ENCODE measurements around the gene ZNF786. TPM values are rescaled to one million over a fixed set of nuclear protein-coding genes. Genes with fewer than 3 reads are reported as not detected.
A peak's percentile ranks its signal among the peaks of the same experiment; 100 is the strongest.

Gene ZNF786
- total and polyA plus RNA-seq, 9 of the 15 experiments (the other 6 are each of a cell fraction or from before 2014, with no cell fraction given), result 0.31 to 5.4 (median 3.0) TPM

DNA sequence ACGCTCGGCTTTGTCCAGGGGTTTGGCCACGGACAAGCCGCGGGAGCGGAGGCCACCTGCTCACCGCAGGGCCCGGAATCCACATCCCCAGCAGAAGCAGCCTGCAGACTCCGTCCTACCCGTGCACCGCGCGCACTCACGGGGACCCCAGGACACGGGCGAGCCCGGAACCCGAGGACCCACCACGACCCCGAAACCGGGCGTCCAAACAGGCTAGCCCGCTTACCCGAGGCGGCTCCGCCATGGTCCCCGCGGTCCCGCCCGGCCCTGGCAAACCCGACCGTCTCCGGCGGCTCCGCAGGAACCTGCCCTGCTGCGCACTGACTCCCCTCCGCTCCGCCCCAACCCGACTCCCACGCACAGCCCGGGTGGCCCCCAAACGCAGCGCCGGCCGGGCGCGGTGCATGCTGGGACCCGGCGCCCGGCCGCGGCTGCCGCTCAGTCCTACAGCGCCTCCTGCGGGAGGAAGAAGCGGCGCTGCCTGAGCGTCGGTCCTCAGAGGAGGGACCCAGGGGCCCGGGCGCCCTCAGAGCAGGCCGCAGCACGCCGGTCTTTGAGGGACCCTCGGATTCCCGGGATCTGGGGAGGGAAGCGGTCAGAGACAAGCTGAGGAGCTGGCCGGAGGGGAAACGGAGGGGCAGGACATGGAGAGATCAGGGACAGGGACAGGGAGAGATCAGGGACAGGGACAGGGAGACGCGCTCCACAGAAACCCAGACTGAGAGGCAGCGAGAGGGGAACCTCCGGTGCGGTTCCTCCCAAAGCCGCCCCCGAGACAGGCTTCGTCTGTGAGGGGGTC lies at the start of gene ZNF786 (continued):
- TF ChIP-seq THRB (CRISPR knock-in tag; conservative IDR thresholded peaks at IDR 0.05) (0 out of 2 replicates have a peak, but pooled peaks have one; percentile 48), SMAD4 (CRISPR knock-in tag; conservative IDR thresholded peaks at IDR 0.05) (peak; percentile 86), CHD4 (IDR thresholded peaks at IDR 0.05; ENCODE audit: insufficient read depth, insufficient replicate concordance, low read depth, low read length, poor library complexity, severe bottlenecking) (peak; percentile 57), E2F3 (CRISPR knock-in tag; IDR thresholded peaks at IDR 0.05) (peak; percentile 69; the same call in 1 of the 2 replicates), PHB2 (IDR thresholded peaks at IDR 0.05; ENCODE audit: low read depth) (peak; percentile 38; the same call in 1 of the 2 replicates), C11orf30 (IDR thresholded peaks at IDR 0.05; ENCODE audit: low read depth) (no peak), ELF1 (tag; IDR thresholded peaks at IDR 0.05) (no peak), DACH1 (IDR thresholded peaks at IDR 0.05; ENCODE audit: partially characterized antibody) (peak; percentile 56), HEY1 (CRISPR knock-in tag; IDR thresholded peaks at IDR 0.05; ENCODE audit: borderline replicate concordance) (no peak), ESRRA (IDR thresholded peaks at IDR 0.05; ENCODE audit: borderline replicate concordance, low read depth) (peak; percentile 77), ETS2 (tag; IDR thresholded peaks at IDR 0.05; ENCODE audit: borderline replicate concordance, poor library complexity, severe bottlenecking) (no peak), RREB1 (CRISPR knock-in tag; IDR thresholded peaks at IDR 0.05) (0 out of 2 replicates have a peak, but pooled peaks have one; percentile 76), ZNF212 (CRISPR knock-in tag; IDR thresholded peaks at IDR 0.05) (no peak)
- TF ChIP-seq, protein P1, sequence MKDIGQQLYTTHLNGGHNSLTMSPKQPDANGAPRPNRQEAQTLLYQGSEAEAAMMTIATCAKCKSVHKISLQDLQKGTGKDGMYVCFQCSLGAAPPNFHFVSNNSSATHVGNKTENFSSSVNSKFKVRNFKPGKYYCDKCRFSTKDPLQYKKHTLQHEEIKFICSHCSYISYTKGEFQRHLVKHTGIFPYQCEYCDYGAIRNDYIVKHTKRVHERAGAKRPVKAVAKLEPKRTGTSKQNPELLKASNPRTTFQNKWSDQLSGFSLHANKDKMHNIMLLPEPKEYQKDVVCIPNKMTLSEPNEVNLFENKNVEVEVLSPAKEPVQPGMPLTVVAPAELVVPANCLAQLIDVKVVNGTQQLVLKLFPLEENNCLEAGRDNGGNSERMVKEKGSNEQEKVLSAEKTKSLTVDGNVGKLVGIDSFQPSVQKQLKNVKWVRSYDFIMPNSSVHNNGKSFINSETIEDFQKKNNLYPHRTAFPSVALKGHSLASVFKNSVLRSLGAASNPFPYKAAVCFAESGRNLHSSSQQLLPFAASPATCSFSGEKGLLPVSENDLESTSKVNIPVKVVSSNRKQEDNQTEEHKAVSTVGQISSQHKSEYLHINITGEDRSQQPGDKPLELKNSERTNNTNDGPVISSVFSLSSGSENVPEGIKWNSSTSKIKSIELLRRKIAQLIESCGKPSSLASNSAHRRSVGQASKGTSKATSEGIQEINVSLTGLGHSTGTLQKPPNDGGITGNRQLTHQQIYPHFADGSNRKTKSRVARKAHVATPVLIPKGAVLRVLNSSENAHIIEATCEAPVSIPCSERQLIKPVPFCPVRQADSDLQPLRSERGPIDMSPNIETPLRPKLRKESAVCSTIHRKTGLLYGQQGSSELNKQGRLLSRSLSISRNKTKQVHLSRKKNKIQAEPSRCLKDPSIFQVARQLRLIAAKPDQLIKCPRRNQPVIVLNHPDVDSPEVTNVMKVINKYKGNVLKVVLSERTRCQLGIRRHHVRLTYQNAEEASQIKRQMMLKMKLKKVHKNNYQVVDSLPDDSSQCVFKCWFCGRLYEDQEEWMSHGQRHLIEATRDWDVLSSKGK (CRISPR knock-in tag; IDR thresholded peaks at IDR 0.05), result no peak
- TF ChIP-seq, protein P2, sequence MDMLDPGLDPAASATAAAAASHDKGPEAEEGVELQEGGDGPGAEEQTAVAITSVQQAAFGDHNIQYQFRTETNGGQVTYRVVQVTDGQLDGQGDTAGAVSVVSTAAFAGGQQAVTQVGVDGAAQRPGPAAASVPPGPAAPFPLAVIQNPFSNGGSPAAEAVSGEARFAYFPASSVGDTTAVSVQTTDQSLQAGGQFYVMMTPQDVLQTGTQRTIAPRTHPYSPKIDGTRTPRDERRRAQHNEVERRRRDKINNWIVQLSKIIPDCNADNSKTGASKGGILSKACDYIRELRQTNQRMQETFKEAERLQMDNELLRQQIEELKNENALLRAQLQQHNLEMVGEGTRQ (CRISPR knock-in tag; IDR thresholded peaks at IDR 0.05), result no peak
